ENCODE measurements around the gene TMEM179.
"Not testable (repeated sequence)": the region's sequence is repeated elsewhere in the genome, so short reads cannot be mapped to it uniquely, and the experiment has no call there.

Gene TMEM179

DNA sequence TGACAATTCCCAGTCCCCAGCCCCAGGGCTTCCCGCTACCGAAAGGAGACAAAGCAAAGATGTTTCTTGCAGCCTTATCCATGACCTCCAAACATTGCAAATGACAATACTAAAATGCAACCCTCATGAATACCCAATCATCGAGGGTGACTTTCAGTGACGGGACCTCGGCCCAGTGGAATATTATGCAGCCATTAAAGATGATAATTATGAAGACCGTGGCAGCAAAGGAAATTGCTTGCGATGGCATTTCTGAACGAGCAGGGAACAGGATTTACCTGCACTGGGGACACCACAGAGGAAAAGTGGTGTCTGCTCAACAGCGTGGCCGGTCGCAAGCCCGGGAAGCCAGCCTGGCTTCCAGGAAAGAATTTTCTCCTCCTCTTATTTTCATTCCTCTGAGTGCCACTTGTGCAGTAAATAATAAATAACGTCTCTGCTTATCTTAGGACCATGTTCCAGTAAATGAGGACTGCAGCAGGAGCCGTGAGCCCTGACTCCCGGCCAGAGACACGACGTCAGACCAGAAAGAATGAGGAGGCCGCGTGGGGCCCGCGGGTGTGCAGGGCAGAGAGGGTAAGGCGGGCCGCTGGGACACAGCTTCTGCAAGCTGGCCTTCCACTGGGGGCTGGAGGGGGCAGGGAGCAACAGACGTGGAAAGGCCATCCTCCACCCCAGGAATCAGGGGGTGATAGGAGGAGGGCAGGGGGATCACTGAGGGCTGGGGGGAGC, 18.4 kb downstream of the TMEM179 start:
- no peak for DNase-seq (ENCODE audit: low read depth)

DNA sequence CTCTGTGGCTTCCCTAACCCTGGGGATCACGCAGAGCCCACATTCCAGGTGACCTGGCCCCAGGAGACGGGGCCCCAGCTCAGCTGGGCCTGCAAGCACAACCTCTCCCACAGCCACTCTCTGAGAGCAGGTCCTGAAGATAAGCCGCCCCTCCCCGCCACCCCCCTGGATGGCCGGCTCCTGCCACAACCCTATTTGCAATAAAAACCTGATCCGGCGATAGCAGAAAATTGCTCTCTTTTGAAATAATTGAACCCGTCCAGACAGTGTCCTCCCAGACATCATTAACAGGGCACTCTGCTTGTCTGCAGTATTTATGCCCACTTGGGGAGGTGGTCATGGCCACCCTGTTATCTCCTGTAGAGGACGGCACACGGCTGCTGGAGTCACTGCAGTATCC, 20.0 kb downstream of the TMEM179 start:
- no peak for DNase-seq (ENCODE audit: low read depth)

DNA sequence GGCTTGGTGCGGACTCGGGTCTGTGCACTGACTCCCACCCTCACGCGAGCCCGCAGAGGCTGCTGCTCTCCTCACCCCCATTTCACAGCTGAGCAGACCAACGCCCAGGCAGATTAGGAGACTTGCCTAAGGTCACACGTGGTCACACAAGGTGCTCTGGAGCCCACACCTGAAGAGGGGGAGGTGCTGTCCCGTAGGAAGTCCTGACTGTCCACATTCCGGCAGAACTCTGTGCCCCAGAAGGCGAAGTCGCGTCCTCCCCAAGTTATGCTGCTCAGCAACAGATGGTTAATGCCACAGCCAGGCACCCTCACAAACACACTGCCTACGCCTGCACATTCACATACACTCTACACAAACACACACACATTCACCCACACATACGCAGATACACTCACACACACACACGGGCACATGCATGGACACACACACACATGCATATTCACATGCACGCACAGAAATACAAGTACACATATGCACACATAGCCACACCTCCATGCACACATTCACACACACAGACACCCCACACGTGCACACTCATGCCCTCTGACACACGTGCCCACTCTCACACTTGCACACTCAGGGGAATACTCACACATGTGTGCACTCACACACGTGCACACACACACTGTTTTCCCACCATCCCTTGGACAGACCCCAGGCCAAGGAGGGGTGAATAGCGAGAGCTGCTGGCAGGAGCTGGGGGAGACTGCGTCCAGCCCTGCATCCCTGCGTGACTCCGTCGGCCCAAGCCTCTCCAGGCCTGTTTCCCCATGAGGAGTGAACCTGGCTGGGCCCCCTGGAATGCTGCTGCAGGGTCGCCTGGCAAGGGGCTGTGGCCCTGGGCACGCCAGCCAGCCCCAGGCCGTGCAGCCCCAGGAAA, 20.9 kb downstream of the TMEM179 start:
- no peak for DNase-seq (ENCODE audit: low read depth)

DNA sequence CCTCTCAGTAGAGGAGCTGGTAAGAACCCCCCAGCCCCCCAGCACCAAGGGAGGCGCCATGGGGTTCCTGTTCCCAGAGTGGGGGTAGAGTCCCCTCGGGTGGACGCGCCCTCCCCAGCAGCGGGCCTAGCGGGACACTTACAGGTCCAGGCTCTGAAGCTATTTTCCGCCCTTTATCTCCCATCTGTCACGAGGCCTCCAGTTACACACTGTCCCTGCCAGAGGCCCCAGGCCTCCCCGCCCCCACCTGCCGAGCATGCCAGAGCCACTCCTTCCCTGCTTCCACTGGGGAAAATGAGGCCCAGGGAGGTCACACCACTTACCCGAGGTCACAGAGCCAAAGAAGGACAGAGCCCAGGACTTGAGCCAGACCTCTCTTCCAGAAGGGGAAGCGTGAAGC, 21.9 kb downstream of the TMEM179 start:
- DNase-seq (ENCODE audit: low read depth) = no peak

DNA sequence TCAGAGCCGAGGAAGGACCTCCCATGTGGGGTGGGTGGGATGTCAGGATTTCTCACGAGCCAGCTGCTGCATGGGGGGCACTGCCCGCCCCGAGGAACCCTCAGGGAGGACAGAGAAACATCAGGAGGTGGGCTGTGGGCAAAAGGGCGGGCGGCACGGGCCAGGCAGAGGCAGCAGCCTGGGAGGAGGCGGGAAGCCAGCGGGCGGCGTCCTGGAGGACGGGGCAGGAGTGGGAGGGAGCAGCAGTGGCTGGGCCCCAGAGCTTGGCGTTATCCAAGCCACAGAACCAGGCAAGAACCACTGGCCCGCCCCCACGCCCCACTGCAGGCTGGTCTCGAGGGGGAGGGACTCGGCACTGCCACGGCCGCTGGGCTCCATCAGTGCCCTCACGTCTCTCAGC, 22.6 kb downstream of the TMEM179 start:
- DNase-seq (ENCODE audit: low read depth) = no peak

DNA sequence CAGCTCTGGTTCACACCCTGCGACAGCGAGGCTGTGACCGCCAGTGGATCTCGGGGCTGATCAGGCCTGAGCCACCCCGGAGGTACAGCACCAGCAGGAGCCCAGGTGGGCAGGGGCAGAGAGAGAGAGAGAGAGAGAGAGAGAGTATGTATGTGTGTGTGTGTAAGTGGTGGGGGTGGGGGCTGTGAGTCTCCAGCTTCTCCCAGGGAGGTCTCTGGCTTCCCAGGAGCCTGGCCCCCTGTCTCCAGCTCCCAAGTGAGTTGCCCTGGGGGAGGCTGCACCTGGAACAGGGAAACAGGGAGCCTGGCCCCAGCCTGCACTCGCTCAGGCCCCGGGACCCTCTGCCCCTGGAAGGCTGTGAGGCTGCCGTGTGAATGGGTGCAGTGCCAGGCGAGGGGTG, 23.1 kb downstream of the TMEM179 start:
- DNase-seq (ENCODE audit: low read depth) = no peak

DNA sequence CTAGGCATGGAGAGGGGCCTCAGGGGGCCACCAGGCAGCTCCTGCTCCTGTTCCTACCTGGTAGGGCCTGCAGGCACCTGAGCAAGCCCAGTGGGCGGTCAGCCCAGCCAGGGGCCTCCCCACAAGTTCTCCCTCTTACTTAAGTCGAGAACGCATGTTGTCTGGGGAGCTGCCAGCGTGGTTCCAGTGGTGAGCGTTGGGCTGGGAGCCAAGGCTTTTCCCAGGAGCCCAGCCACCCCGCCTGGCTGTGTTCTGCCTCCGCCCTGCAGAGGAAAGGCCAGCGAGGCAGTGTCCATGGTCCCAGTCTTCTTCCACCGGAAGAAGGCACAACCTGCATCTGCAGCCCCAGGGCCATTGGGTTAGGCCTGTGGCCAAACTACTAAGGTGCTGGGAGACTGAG, 23.6 kb downstream of the TMEM179 start:
- DNase-seq (ENCODE audit: low read depth) = no peak

DNA sequence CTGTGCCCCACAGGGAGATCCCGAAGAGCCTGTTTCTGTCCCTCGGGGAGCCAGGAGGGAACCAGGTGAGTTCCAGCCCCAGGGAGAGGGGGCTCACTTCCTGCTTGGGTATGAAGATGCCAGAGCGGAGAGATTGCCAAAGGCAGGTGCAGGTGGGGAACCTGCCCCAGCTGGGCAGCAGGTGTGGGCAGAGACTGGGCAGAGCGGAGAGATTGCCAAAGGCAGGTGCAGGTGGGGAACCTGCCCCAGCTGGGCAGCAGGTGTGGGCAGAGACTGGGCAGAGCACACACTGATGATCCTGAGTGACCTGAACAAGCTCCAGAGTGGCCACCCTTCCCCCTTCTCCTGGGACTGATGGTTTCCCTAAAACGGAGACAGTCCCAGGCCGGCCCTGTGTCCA, 24.6 kb downstream of the TMEM179 start:
- not testable (repeated sequence) for DNase-seq (ENCODE audit: low read depth)

DNA sequence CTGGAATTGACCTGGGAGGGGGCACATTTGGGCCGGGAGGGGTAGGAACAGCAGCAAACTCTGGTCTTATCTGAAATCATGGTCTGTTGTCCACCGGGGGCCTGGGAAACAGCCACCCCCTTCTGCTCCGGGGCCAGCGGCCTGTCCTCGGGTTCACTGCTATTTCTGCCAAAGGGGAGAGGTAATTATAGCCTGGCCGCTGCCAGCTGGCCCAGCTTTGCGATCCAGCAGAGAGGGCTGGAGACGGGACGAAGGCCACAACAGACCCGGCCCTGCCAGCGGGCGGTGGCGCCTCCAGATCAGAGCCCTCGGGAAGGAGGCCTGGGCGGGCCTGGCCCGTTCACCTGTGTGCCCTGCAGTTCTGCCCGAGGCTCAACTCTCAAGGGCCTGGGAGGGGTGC, 25.1 kb downstream of the TMEM179 start, which contains the start of gene C14orf180:
TSS of gene C14orf180 (plus strand) at position 258 of the 400 bp plus-strand sequence. CDS start 6,667 bp downstream, outside the sequence.
- DNase-seq (ENCODE audit: low read depth) = no peak

DNA sequence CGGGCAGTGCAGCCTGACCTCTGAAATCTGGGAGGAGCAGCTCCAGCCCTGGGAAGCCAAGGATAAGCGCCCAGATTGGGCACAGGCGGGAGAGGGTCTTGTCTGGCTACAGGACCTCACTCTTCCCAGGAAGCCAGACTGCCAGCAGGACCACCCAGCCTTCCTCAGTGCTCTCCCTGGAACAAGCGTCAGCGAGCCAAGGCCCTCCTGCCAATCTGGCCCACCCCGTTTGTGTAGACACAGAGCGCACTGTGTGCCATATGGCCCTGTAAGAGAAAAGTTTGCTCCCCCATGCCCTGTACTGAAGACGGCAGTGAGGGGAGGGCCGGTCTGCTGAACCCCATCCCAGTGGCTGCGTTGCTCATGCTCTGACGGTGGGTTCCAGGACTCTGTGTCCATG, 26.3 kb downstream of the TMEM179 start:
- no peak for DNase-seq (ENCODE audit: low read depth)

DNA sequence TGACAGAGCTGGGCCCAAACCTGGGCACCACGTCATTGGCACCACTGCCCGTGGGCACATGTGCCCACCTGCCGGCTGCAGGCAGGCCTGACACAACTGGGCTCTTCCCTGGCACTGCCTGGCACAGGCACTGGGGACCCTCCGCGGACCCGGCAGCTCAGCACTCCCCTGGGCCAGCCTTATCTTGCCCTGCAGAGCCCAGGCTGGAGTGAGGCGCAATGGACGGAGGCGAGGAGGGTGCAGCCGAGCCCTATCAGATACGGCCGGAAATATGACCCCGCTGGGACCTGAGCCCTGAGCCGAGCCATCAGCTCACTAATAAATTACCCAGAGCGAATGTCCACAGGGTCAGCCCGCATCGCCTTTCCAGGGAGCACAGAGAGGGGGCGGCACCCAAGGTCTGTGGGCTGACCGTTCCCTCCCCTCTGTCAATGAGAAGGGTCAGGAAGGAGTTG, 26.7 kb downstream of the TMEM179 start:
- DNase-seq (ENCODE audit: low read depth) = no peak

DNA sequence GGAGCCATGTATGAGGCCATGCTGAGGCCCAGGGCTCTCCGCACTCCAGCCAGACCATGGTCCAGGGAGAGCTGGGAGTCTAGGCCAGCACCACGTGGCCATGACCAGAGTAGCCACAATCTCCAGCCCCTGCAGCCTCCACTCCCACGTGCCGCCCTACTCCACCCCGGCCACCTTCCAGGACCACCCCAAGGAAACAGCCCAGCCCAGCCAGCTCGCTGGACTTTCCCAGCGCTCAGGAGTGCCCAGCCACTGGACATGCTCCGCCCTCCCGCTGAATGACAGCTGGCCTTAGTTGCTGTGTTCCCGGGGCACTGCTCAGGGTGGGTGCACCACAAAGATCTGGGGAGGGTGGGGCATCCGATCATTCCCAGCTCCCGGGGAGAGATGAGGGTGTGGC, 27.1 kb downstream of the TMEM179 start:
- DNase-seq (ENCODE audit: low read depth) = no peak

DNA sequence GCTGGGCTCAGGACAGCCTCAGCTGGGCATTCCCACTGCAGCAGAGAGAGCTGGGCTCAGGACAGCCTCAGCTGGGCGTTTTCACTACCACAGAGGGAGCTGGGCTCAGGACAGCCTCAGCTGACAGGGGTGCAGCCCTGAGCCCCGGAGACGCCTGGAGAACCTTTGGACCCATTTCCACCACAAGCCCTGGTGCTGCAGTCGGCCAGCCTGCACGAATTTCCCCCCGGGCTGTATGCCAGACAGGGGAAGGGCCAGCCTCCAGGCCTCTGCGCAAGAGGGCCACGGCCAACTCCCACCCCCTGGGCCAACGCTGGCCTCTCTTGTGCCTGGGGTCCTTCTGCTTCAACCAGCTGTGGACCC, 27.6 kb downstream of the TMEM179 start:
- no peak for DNase-seq (ENCODE audit: low read depth)

DNA sequence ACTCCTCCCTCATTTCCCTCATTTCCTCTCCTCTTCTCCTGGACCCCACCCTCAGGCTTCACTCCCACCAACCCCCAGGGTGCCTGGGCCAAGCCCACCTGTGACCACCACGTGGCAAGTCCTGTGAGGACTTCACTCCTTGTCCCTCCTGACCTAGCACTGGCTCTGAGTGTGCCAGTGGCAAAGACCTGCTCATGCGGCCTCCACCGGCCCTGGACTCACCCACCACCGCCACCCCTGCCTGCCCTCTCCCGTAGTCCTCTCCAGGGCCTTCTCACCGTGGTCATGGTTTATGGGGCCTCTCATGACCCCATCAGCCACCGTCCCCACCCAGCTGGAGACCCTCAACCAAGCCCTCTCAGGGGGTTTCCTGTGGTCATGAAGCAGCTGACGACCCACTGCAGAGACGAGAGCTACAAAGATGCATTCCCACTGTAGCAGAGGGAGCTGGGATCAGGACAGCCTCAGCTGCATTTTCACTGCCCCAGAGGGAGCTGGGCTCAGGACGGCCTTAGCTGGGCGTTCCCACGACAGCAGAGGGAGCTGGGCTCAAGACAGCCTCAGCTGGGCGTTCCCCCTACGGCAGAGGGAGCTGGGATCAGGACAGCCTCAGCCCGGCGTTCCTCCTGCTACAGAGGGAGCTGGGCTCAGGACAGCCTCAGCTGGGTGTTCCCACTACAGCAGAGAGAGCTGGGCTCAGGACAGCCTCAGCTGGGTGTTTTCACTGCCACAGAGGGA, 28.2 kb downstream of the TMEM179 start:
- no peak for DNase-seq (ENCODE audit: low read depth)

DNA sequence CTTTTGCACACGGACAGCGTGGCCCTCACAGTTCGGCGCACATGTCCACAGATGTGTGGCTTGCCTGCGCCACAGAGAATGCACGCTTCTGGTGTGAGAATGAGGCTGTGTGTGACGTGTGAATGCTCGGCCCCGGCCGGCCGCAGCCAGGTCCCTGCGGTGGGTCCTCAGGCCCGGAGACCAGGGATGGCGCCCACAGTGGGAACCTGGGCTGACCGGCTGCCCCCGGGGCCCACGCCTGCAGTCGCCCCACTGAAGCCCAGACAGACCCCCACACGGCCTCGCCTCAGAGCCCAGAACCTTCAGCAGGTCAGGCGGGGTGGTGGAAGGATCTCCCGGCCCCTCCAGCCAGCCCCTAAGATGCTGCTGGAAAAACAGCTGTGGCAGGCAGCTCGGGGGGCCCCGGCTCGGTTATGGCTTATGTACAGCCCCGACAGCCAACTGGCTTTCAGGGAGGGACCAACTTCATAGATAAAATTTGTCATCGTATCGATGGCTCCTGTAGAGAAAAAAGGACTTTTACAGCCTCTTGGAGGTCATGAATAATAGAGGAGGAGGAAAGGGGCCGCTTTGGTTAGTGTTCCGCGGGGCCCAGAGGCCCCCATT, 29.5 kb downstream of the TMEM179 start:
- no peak for DNase-seq (ENCODE audit: low read depth)

DNA sequence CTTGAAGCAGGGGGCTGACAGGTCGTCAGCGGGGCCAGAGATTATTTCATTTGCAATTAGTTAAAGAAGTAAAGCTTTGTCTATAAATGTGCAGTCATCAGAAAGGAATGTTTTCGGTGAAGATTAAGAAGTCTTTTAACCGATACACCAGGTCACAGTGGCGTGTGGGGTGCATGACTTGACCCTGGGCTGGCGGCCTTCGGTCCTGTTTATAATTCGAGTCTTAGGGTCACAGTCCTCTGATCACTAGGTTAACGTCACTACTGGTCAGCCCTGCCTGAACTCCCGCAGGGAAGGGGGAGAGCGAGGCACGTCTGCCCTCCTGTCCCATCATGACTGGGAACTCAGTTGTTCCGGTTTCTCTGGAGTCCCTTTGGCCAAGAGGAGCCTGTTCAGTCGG, 30.0 kb downstream of the TMEM179 start:
- DNase-seq (ENCODE audit: low read depth) = no peak

DNA sequence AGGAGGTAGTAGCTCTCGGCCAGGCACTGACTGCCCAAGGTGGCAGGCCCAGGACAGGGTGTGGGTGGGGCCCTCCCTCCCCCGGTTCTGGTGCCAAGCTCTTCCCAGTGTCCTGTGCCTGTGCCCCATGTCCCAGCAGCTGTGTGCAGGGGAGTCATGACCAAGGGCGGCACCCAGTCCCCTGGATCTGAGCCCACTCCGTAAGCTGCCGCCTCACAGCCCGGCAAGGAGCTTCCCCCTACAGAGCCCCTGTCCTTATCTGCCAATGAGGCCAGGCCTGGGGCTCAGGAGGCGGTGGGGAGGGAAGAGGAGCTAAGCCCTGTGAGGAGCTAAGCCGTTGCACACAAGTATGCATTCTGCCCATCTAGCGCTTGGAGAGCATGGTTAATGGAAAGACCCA, 30.6 kb downstream of the TMEM179 start:
- DNase-seq (ENCODE audit: low read depth) = no peak

DNA sequence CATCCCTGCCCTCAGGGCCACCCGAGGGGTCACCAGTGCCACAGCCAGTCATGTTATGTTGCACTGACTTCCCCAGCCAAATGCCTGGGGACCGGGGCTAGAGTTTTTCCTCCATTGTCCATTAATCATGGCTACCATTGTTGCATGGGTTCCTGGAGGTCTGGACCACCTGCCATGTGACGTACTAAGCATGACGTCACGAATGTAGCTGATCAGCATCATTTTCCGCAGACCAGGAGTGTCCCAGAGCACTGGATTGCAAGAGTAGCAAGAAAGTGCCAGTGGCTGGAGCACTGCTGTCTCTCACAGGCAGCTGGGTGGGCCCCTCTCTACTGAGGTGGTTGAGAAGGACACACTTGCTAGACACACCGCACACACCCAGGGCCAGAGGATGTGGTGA, 31.9 kb downstream of the TMEM179 start:
- no peak for DNase-seq (ENCODE audit: low read depth)

DNA sequence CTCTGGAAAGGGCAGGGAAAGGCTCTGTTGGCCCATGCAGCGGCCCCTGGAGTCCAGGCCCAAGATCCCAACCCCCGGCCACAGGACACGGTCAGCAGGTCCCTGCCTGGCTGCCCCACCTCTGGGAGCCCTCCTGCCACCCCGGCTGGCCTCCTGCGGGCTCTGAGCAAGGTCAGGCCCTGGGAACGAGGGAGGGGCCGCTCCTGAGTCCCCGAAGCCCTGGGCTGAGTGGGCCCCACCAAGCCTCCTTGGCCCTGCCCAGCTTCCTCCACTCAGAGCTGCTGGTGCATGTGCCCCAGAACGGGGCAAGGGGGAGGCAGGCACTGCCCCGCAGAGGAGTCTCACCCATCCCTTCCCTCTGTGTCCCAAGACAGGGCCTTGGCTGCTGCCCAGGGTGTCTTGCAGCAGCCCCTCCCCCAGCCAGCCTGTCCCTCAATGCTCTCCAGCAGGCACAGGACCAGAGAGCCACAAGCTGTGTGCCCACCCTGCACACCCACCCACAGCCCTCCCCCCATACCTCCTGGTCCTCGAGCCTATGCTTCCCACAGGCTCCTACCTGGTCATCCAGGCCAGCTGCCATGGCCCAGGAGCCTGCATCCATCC, 32.4 kb downstream of the TMEM179 start:
- DNase-seq (ENCODE audit: low read depth) = no peak

DNA sequence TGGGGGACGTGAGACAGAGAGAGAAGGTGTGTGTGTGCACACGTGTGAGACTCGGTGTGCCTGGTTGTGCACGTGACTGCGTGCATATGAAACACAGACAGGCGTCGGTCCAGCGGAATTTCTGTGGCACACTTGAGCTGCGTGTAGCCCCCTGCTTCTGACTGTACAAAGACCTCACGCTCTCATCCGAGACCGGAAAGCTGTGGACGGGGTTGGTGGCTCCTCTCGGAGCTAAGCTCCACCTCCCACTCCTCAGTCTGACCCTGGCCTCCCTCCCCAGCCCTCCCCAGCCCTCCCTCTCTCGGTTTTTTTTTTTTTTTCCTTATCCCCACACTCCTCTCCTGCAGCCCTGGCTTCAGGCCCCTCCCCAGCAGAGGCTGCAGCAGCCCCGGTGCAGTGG, 33.3 kb downstream of the TMEM179 start:
- no peak for DNase-seq (ENCODE audit: low read depth)

DNA sequence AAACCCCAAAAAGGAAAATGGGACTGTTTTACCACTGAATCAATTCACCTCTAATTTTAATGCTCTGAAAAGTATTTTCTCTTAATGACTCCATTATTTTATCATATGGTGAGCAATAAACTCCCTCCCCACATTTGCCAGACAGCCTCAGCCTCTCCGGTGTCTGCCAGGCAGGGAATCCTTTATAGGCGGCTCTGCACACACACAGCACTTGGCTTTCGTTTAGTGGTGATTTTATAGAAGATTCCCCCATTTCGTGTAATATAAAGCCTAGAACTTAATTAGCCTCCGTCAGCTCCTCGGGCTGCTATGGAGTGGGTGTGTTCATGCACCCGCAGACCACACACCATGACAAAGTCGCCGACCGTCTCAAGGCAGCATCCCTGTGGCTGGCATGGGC, 35.1 kb downstream of the TMEM179 start:
- no peak for DNase-seq (ENCODE audit: low read depth)

DNA sequence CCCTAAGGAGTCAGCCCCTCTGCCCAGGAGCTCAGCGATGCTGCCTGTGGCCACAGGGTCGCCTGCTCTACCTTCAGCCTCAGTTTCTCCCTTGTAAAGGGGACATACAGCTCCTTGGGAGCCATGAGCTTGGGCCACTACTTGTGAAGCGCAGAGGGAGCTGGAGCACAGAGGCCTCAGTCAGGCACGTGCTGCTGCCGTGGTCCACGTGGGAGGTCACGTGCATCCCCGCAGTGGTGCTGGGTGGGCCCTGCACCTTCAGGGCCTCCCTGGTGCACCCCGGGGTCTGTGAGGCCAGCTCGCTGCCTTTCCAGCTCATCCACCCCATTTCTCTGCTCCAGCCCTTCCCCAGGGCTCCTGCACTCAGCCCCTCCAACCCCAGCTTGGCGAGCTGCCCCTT, 36.0 kb downstream of the TMEM179 start:
- DNase-seq (ENCODE audit: low read depth) = no peak

Measured in HS-5 (cell line).